Brain pericyte (primary cell): ENCODE measurements around the gene HOXC9.
"Not testable (repeated sequence)": the region's sequence is repeated elsewhere in the genome, so short reads cannot be mapped to it uniquely, and the experiment has no call there.

Source experiments
- DNase-seq: peaks from one replicate; pipeline ENCODE4 v3.0.0-alpha.2; 2012; ENCODE audit warnings: low read depth, low spot score

HOXC9 gene

GRCh38 chr12:54038871-54039414, 39.0 kb downstream of the HOXC9 start:
- no peak for DNase-seq

GRCh38 chr12:54039417-54040147, 39.6 kb downstream of the HOXC9 start:
- DNase-seq = no peak

GRCh38 chr12:54040148-54040494, 40.2 kb downstream of the HOXC9 start:
- no peak for DNase-seq

GRCh38 chr12:54040648-54041047, 40.7 kb downstream of the HOXC9 start:
- no peak for DNase-seq

- DNase-seq = no peak
These were observed 41.2 kb downstream of the HOXC9 start for GRCh38 chr12:54041097-54041690.

- not testable (repeated sequence) for DNase-seq
These were observed 42.1 kb downstream of the HOXC9 start for GRCh38 chr12:54042033-54042432.

- no peak for DNase-seq
These were observed 43.3 kb downstream of the HOXC9 start for GRCh38 chr12:54042970-54043853.

- no peak for DNase-seq
These were observed 44.6 kb downstream of the HOXC9 start for GRCh38 chr12:54044425-54045103.

GRCh38 chr12:54045401-54045800, 45.4 kb downstream of the HOXC9 start:
- no peak for DNase-seq

GRCh38 chr12:54045868-54046521, 46.0 kb downstream of the HOXC9 start:
- no peak for DNase-seq

- no peak for DNase-seq
These were observed 46.8 kb downstream of the HOXC9 start for GRCh38 chr12:54046809-54047159.

- DNase-seq = no peak
These were observed 47.4 kb downstream of the HOXC9 start for GRCh38 chr12:54047160-54047963.

- no peak for DNase-seq
These were observed 48.0 kb downstream of the HOXC9 start for GRCh38 chr12:54047964-54048303.

GRCh38 chr12:54048406-54049093, 48.6 kb downstream of the HOXC9 start:
- no peak for DNase-seq

- no peak for DNase-seq
These were observed 49.1 kb downstream of the HOXC9 start for GRCh38 chr12:54049108-54049507.

- DNase-seq = no peak
These were observed 50.5 kb downstream of the HOXC9 start for GRCh38 chr12:54050482-54050810.

GRCh38 chr12:54051026-54051842, 51.3 kb downstream of the HOXC9 start:
- DNase-seq = no peak

- no peak for DNase-seq
These were observed 52.0 kb downstream of the HOXC9 start for GRCh38 chr12:54051874-54052437.

GRCh38 chr12:54052438-54053002, 52.6 kb downstream of the HOXC9 start:
- DNase-seq = no peak
